ENCODE data around the gene KDM4B. TPM values are rescaled to one million over a fixed set of nuclear protein-coding genes. Genes with fewer than 3 reads are reported as not detected.

Gene KDM4B
- total RNA-seq, 1 donor, result 22.1 TPM

- H3K4me3 ChIP-seq (ENCODE audit: insufficient read depth, low read length), result no peak overlapping the region
- TF ChIP-seq CTCF (IDR thresholded peaks at IDR 0.05; ENCODE audit: extremely low read depth, low read depth, low read length), result no peak
- H3K36me3 ChIP-seq (ENCODE audit: insufficient read depth, low read length), result no peaks in the 10 kb centered on the region
- no peaks in the 10 kb centered on the region for H3K79me2 ChIP-seq (ENCODE audit: insufficient read depth, low read length)
- no peaks in the 10 kb centered on the region for H3K27me3 ChIP-seq (ENCODE audit: insufficient read depth, low read length)
- no peaks in the 10 kb centered on the region for H3K9me3 ChIP-seq (ENCODE audit: low read depth, low read length)
- H2AFZ ChIP-seq (ENCODE audit: low read length), result no peak overlapping the region
- no peaks in the 10 kb centered on the region for H3K4me1 ChIP-seq (ENCODE audit: insufficient read depth, low read length)
- no peak for DNase-seq (ENCODE audit: insufficient read length, low spot score, missing footprints)
- peaks cover 28% of the 10 kb centered on the region for H4K20me1 ChIP-seq (ENCODE audit: insufficient read depth, low read length)
- H3K27ac ChIP-seq (ENCODE audit: low read depth, low read length), result no peak overlapping the region
- no peak overlapping the region for H3K4me2 ChIP-seq (ENCODE audit: insufficient read depth, low read length)
Measured at GRCh38 chr19:5055457-5055776, 86.5 kb downstream of the KDM4B start.

- H3K36me3 ChIP-seq (ENCODE audit: insufficient read depth, low read length), result no peaks in the 10 kb centered on the region
- H3K79me2 ChIP-seq (ENCODE audit: insufficient read depth, low read length), result peaks cover 2% of the 10 kb centered on the region
- no peak overlapping the region for H3K4me3 ChIP-seq (ENCODE audit: insufficient read depth, low read length)
- peak; percentile 89 for DNase-seq (ENCODE audit: insufficient read length, low spot score, missing footprints)
- no peak overlapping the region for H3K4me2 ChIP-seq (ENCODE audit: insufficient read depth, low read length)
- peaks cover 40% of the 10 kb centered on the region for H4K20me1 ChIP-seq (ENCODE audit: insufficient read depth, low read length)
- H3K9me3 ChIP-seq (ENCODE audit: low read depth, low read length), result no peaks in the 10 kb centered on the region
- no peaks in the 10 kb centered on the region for H3K4me1 ChIP-seq (ENCODE audit: insufficient read depth, low read length)
- no peak overlapping the region for H3K27ac ChIP-seq (ENCODE audit: low read depth, low read length)
- H2AFZ ChIP-seq (ENCODE audit: low read length), result no peak overlapping the region
- H3K27me3 ChIP-seq (ENCODE audit: insufficient read depth, low read length), result no peaks in the 10 kb centered on the region
- no peak for TF ChIP-seq CTCF (IDR thresholded peaks at IDR 0.05; ENCODE audit: extremely low read depth, low read depth, low read length)
Measured at GRCh38 chr19:5057860-5058259, 88.9 kb downstream of the KDM4B start.

- Histone ChIP-seq H3K27me3 (ENCODE audit: insufficient read depth, low read length) (no peaks in the 10 kb centered on the region), H3K79me2 (ENCODE audit: insufficient read depth, low read length) (peaks cover 2% of the 10 kb centered on the region), H3K27ac (ENCODE audit: low read depth, low read length) (no peak overlapping the region), H3K9me3 (ENCODE audit: low read depth, low read length) (no peaks in the 10 kb centered on the region), H3K4me1 (ENCODE audit: insufficient read depth, low read length) (no peaks in the 10 kb centered on the region), H3K4me2 (ENCODE audit: insufficient read depth, low read length) (no peak overlapping the region), H3K36me3 (ENCODE audit: insufficient read depth, low read length) (no peaks in the 10 kb centered on the region), H4K20me1 (ENCODE audit: insufficient read depth, low read length) (peaks cover 40% of the 10 kb centered on the region), H2AFZ (ENCODE audit: low read length) (no peak overlapping the region), H3K4me3 (ENCODE audit: insufficient read depth, low read length) (no peak overlapping the region)
- DNase-seq (ENCODE audit: insufficient read length, low spot score, missing footprints), result peak; percentile 92
- TF ChIP-seq CTCF (IDR thresholded peaks at IDR 0.05; ENCODE audit: extremely low read depth, low read depth, low read length), result no peak
Measured at GRCh38 chr19:5058521-5059212, 89.8 kb downstream of the KDM4B start.

GRCh38 chr19:5059213-5059574, 90.3 kb downstream of the KDM4B start:
- H3K79me2 ChIP-seq (ENCODE audit: insufficient read depth, low read length), result peaks cover 2% of the 10 kb centered on the region
- H4K20me1 ChIP-seq (ENCODE audit: insufficient read depth, low read length), result peaks cover 40% of the 10 kb centered on the region

More at GRCh38 chr19:5059213-5059574, 90.3 kb downstream of the KDM4B start:
- Histone ChIP-seq H3K9me3 (ENCODE audit: low read depth, low read length) (no peaks in the 10 kb centered on the region), H3K4me2 (ENCODE audit: insufficient read depth, low read length) (no peak overlapping the region), H3K36me3 (ENCODE audit: insufficient read depth, low read length) (no peaks in the 10 kb centered on the region), H3K4me1 (ENCODE audit: insufficient read depth, low read length) (no peaks in the 10 kb centered on the region), H3K27ac (ENCODE audit: low read depth, low read length) (no peak overlapping the region), H2AFZ (ENCODE audit: low read length) (no peak overlapping the region), H3K27me3 (ENCODE audit: insufficient read depth, low read length) (no peaks in the 10 kb centered on the region), H3K4me3 (ENCODE audit: insufficient read depth, low read length) (no peak overlapping the region)
- no peak for DNase-seq (ENCODE audit: insufficient read length, low spot score, missing footprints)
- TF ChIP-seq CTCF (IDR thresholded peaks at IDR 0.05; ENCODE audit: extremely low read depth, low read depth, low read length), result no peak
